M059J (cell line): ENCODE results near the gene RAB30. TPM values are rescaled to one million over a fixed set of nuclear protein-coding genes. Genes with fewer than 3 reads are reported as not detected.
"Not testable (repeated sequence)": the region's sequence is repeated elsewhere in the genome, so short reads cannot be mapped to it uniquely, and the experiment has no call there.

Experiments
- DNase-seq: peaks from one replicate; pipeline ENCODE4 v3.0.0-alpha.2; 2012; ENCODE audit warnings: low read depth
- total RNA-seq: library from RNA; depleted of rRNA; stranded (reverse); fragments of >200 nt; shearing (Covaris generic); gene quantifications from 2 replicates; pipeline ENCODE4 v1.2.3, GENCODE V29; 2014

Gene RAB30
- total RNA-seq, 1 experiment from 2014 or later: 12.2 TPM

DNA sequence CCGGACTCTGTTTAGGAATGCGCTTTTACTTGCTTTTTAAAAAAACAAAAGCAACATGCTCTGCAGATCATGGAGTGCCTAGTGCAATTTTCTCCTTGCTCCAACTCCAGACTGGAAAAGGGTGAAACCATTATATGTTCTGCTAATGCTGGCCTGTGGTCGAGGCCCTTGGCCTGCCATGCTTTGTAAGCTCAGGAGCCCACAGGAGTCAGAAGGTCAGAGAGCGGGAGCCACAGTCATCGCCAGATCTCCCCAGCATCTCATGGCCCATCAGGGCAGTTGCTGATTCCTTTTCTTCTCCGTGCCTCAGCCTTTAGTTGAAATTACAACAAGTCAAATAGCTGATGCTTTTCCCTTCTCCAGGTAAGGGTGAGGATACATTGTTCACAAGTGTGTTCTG is 89.8 kb downstream of the RAB30 start:
- peak; percentile 67 for DNase-seq

DNA sequence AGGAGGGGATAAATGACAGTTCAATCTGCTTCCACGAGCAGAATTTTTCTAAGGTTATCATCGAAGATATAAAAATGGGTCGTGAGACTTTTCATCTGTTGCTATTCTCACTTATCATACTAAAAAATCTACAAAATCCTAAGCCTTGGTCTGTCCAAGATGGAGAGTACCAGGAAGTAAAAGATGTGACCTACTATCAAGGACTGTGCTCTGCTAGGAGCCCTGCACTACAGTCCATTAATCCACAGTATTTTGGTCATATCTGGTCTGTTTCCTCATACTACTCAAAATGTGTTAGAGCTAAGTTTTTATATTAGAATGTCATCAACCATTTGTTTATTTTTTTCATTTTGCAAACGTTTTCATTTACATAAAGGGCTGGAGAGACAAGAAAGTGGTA is 90.8 kb downstream of the RAB30 start:
- DNase-seq: no peak

DNA sequence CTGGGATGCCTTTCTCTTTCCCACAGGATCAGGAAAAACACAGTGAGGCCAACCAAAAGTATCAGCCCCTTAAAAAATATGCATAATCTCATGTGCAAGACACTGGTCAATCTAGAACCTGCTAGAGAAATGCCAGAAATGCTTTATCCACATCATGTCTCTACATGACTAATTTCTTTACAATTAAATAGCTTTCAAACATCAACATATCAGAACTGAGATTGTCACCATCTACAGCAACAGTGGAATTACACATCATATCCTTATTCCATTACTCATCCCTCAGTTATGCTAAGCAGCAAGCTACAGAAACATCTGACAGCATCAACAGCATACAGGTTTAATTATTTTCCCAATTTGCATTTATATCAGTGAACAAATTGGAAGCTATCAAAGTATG is 91.4 kb downstream of the RAB30 start:
- DNase-seq: peak; percentile 89

DNA sequence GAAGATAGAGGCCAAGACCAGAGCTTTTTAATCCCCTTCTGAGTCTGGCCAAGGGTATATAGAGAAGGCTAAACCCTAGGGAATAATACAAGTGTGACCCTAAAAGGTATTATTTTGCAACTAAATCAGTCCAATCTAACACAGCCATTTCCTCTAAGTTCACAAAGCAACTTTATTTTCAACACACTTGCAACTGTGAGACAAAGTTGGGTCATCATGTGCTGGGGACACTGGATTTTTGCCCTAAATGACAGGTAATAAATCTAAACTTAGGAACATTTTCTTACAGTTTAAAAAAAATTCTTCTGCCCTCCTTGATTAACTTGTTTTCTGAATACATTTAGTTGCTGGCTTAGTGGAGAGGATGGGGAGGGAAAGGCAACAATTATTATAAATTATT is 91.9 kb downstream of the RAB30 start:
- no peak for DNase-seq

DNA sequence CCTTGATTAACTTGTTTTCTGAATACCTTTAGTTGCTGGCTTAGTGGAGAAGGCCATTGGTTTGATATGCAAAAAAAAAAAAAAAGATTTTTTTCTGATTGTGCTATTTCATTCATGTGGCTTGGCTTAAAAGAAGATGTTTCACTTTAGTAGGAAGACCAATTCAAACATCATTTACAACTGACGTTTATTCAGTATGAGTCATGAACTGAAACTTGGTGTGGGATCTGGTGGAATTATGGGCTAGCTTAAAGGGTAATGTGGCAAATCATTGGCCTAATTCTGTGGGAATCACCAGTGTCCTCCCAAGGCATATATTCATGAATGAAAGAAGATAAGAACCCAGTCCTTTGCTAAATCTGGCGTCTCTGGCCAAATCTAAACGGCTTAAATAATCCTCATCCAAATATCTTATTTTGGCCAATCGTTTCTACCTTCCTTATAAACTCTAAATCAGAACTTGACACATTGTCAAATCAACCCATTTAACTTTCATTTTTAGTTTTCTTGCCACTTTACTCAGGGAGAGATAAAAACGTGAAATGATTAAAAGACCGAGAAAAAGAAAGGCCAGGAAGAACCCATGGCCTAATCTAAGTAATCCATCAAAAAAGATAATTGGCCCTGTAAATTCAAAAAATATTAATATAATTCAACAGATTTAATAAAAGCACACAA is 93.1 kb downstream of the RAB30 start:
- peak; percentile 91 for DNase-seq

DNA sequence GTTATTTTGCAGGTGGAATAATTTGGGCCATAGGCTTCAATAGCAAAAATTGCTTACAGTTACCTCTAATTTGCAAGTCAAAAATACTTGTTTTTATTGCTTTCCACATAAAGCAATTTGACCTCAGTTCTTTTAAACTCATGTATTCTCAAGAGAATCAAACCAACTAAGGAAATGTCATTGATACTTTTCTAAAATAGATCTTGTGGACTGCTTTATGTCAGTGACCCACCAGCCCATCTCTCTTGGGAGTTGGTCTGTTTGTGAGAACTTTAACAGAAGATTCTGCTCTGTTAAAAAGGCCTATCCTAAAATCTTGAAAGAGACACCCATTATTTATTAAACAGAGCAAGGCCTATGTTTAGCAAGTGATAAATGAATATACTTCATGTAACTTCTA is 94.9 kb downstream of the RAB30 start:
- no peak for DNase-seq

- no peak for DNase-seq
Observed at GRCh38 chr11:82975882-82976281, 95.8 kb downstream of the RAB30 start.

DNA sequence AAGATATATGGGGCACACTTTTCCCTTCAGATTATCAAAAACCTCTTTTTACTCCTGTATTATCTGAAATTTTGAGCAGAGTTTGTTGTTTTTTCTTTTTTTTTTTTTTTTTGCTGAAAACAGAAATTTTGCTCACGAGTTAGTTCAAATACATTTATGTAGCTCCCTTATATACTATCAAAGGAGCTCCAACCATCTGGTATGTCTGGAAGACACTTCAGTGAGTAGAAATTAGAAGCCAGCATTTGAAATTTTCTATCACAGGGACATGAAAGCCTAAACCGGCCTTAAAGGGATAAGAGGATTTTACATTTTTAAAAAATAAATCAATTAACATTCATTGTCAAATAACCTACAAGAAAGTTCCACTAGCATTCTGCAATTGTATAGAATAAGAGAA is 96.8 kb downstream of the RAB30 start:
- DNase-seq: no peak

- DNase-seq: no peak
Observed at GRCh38 chr11:82974135-82974534, 97.6 kb downstream of the RAB30 start.

DNA sequence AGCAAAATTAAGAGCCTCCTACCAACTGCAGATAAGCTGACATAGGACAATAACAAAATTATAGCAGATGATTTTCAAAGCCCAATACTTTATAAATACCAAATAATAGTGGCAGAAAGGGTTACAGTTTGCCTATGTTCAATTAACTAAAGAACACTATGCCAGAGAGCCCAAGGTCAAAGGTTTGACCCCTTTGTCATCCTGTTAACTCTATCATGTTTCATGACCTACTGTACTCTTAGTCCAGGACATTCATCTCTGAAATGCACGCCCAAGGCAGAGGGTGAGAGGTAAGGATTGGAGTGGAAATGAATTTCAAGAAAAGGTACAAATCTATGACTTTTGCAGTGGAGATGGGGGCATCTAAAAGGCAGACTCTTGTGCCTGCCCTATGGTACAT is 99.6 kb downstream of the RAB30 start:
- DNase-seq: no peak

- DNase-seq: not testable (repeated sequence)
Observed at GRCh38 chr11:82971519-82971946, 100.2 kb downstream of the RAB30 start.

DNA sequence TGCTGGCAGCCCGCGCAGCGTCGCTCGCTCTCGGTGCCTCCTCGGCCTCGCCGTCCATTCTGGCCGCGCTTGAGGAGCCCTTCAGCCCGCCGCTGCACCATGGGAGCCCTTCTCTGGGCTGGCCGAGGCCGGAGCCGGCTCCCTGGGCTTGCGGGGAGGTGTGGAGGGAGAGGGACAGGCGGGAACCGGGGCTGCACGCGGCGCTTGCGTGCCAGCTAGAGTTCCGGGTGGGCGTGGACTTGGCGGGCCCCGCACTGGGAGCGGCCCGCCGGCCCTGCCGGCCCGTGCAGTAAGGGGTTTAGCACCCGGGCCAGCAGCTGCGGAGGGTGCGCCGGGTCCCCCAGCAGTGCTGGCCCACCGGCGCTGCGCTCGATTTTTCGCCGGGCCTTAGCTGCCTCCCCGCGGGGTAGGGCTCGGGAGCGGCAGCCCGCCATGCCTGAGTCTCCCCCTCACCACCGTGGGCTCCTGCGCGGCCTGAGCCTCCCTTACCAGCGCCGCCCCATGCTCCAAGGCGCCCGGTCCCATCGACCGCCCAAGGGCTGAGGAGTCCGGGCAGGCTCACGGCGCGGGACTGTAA is 101.1 kb downstream of the RAB30 start:
- DNase-seq: not testable (repeated sequence)

DNA sequence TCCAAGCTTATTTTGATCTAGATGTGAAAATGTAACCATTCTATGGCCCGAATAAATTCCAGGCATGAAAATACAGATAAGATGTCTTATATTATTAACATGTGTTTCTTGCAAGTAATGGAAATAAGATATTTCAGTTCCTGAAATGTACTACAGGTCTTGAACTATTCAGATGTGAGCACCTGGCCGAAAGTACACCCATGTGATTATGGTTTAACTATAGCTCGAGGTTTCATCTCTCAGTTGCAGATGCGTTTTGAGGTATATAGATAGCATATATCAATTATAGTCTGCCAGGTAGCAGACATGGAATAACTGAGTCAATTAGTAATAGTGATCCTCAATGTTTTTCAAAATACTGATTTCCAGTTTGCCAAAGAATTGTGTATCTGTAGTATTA is 101.9 kb downstream of the RAB30 start:
- no peak for DNase-seq

DNA sequence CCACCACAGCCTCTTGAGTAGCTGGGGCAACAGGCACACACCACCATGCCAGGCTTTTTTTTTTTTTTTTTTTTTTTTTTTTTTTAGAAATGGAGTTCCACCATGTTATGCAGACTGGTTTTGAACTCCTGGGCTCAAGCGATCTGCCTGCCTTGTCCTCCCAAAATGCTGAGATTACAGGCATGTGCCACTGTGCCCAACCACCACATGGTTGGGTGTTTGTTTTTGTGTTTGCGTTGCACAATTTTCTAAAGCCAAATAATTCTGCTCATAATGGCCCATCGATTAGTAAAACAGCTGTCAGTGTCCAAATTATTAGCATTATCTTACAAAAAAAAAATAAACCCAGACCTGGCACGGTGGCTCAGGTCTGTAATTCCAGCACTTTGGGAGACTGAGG is 104.3 kb downstream of the RAB30 start:
- no peak for DNase-seq

DNA sequence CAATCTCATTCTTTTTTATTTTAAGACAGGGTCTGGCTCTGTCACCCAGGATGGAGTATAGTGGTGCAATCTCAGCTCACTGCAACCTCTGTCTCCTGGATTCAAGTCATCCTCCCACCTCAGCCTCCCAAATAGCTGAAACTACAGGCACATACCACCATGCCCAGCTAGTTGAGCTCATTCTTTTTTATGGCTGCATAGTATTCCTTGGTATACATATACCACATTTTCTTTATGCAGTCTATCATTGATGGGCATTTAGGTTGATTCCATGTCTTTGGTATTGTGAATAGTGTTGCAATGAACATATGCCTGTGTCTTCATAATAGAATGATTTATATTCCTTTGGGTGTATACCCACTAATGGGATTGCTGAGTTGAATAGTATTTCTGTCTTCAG is 109.7 kb downstream of the RAB30 start:
- not testable (repeated sequence) for DNase-seq

GRCh38 chr11:82960779-82961143 is 110.9 kb downstream of the RAB30 start:
- DNase-seq: no peak

DNA sequence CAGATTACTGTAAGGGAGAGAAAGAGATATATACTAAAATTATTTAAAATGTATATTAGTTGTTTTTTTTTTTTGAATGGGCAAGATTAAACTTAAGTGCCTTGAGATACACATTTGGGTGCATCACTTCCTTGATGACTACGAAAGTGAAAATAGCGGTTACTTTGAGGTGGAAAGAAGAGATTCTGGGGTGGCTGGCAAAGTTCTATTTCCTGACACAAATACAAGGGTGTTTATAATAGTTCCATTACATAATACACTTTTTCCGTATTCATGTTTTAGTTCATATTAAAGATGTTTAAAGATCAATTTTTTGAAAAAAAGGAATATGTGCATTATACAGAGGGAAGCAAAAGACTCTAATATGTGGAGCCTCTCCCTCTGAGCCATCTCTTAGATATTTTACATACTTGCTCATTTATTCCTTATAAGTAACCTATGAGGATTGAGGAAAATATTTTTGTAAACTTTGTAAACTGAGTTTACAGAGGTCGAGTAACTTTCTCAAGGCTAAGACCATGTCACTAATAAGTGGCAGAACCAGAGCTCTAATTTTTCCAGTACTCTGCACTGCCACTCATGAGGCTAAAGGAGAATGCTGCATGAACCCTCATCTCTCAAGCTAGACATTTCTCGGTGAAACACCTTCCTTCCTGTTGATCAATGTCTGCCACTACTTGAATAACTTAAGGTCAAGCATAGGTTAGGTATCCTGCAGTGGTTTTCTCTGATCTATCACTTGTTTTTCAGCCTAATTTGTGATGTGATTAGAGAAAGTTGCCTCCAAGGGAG is 111.5 kb downstream of the RAB30 start:
- DNase-seq: no peak

DNA sequence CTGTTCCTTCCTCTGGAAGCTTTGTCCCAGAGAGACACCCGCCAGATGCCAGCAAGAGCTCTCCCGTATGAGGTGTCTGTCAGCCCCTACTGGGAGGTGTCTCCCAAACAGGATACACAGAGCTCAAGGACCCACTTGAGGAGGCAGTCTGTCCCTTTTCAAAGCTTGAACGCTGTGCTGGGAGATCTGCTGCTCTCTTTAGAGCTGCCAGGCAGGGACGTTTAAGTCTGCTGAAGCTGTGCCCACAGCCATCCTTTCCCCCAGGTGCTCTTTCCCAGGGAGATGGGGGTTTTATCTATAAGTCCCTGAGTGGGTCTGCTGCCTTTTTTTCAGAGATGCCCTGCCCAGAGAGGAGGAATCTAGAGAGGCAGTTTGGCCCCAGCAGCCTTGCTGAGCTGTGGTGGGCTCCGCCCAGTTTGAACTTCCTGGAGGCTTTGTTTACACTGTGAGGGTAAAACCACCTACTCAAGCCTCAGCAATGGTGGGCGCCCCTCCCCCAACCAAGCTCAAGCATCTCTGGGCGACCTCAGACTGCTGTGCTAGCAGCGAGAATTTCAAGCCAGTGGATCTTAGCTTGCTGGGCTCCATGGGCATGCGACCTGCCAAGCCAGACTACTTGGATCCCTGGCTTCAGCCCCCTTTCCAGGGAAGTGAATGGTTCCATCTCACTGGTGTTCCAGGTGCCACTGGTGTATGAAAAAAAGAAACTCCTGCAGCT is 115.8 kb downstream of the RAB30 start:
- not testable (repeated sequence) for DNase-seq

GRCh38 chr11:82950502-82950901 is 121.2 kb downstream of the RAB30 start:
- DNase-seq: not testable (repeated sequence)

DNA sequence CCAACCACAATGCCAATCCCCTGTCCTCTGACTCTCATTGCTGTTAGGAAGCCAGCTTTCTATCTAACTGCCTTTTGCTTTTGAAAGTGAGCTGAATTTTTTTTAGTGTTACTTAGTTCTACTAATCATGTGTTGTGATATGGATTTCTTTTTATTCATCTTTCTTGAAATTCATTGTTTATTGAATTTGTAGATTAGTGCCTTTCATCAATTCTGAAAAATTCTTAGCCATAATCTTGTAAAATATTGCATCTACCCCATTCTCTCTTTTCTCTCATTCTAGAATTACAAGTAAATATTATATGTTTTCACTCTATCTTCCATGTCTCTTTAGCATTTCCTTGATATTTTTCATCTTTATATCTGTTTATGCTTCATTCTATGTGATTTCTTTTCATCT is 122.3 kb downstream of the RAB30 start:
- DNase-seq: no peak

- no peak for DNase-seq
Observed at GRCh38 chr11:82945682-82946081, 126.0 kb downstream of the RAB30 start.

DNA sequence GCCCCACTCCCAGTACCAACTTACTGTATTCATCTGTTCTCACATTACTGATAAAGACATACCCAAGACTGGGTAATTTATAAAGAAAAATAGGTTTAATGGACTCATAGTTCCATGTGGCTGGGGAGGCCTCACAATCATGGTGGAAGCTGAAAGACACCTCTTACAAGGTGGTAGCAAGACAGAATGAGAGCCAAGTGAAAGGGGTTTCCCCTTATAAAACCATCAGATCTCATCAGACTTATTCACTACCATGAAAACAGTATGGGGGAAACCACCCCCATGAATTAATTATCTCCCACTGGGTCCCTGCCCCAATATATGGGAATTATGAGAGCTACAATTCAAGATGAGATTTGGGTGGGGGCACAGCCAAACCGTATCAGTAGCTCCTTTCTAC is 126.7 kb downstream of the RAB30 start:
- not testable (repeated sequence) for DNase-seq
